CD14-positive monocyte (primary cell): ENCODE data around the gene ITGA2. TPM values are rescaled to one million over a fixed set of nuclear protein-coding genes. Genes with fewer than 3 reads are reported as not detected.

Experiments
- DNase-seq, 3 donors: peaks; one replicate each; pipeline ENCODE4 v3.0.0-alpha.2; 2011 to 2022
- H2AFZ ChIP-seq: 2 replicates; pipeline ENCODE4 v1.6.0; 2012; ENCODE audit warnings: mild to moderate bottlenecking, low read depth, low read length, inconsistent platforms; ENCODE audit not compliant: insufficient read depth, poor library complexity, severe bottlenecking
- H3K27ac ChIP-seq, 2 donors: 1 replicate in 1 of 2; 2 replicates in 1 of 2; pipeline ENCODE4 v1.5.1; 2012 to 2013; ENCODE audit warnings: low read length in 2 of 2, control low read depth in 1 of 2, inconsistent platforms in 1 of 2, low read depth in 1 of 2, mild to moderate bottlenecking in 1 of 2
- H3K27me3 ChIP-seq, 2 donors: one replicate each; pipeline versions ENCODE4 v1.6.0 to v1.6.1; 2011 to 2013; ENCODE audit warnings: low read length in 2 of 2; ENCODE audit not compliant: control insufficient read depth in 2 of 2, insufficient read depth in 2 of 2
- H3K36me3 ChIP-seq, 2 donors: replicated peaks in 1 of 2; 1 replicate in 1 of 2; 2 replicates in 1 of 2; pipeline versions ENCODE4 v1.5.1 to v1.6.1; 2012 to 2013; ENCODE audit warnings: low read length in 2 of 2, control low read depth in 1 of 2, inconsistent platforms in 1 of 2, mild to moderate bottlenecking in 1 of 2; ENCODE audit not compliant: insufficient read depth in 2 of 2, control insufficient read depth in 1 of 2
- H3K4me1 ChIP-seq, 2 donors: 1 replicate in 1 of 2; 2 replicates in 1 of 2; pipeline versions ENCODE4 v1.5.1 to v1.6.1; 2012 to 2013; ENCODE audit warnings: low read length in 2 of 2, control low read depth in 1 of 2, inconsistent platforms in 1 of 2, mild to moderate bottlenecking in 1 of 2, moderate library complexity in 1 of 2; ENCODE audit not compliant: insufficient read depth in 2 of 2, control insufficient read depth in 1 of 2
- H3K4me2 ChIP-seq: replicated peaks from 2 replicates; pipeline ENCODE3; 2012; ENCODE audit warnings: low read length, moderate library complexity, mild to moderate bottlenecking; ENCODE audit not compliant: poor library complexity, severe bottlenecking; ENCODE audit errors: extremely low read depth
- H3K4me3 ChIP-seq, 3 experiments: fragments of 200-600 bp in 1 of 3; sonication (generic) in 1 of 3; replicated peaks in 1 of 3; 1 replicate in 2 of 3; 2 replicates in 1 of 3; pipeline ENCODE4 v1.5.1; 2011 to 2013; ENCODE audit warnings: low read length in 3 of 3, mild to moderate bottlenecking in 3 of 3, control low read depth in 2 of 3, low read depth in 2 of 3, inconsistent platforms in 1 of 3, moderate library complexity in 1 of 3
- H3K79me2 ChIP-seq: 2 replicates; pipeline ENCODE4 v1.6.0; 2012; ENCODE audit warnings: mild to moderate bottlenecking, control low read depth, inconsistent platforms, low read length, moderate library complexity; ENCODE audit not compliant: insufficient read depth
- H3K9ac ChIP-seq: 2 replicates; pipeline ENCODE4 v1.6.0; 2017; ENCODE audit warnings: low read length, mild to moderate bottlenecking; ENCODE audit not compliant: insufficient read depth, poor library complexity, severe bottlenecking
- H3K9me3 ChIP-seq, 2 donors: replicated peaks in 1 of 2; 1 replicate in 1 of 2; 2 replicates in 1 of 2; pipeline versions ENCODE4 v1.5.1 to v1.6.1; 2012 to 2013; ENCODE audit warnings: low read length in 2 of 2, control low read depth in 1 of 2; ENCODE audit not compliant: control insufficient read depth in 1 of 2, insufficient read depth in 1 of 2
- H4K20me1 ChIP-seq: 2 replicates; pipeline ENCODE4 v1.6.0; 2012; ENCODE audit warnings: mild to moderate bottlenecking, low read length, control low read depth, moderate library complexity; ENCODE audit not compliant: insufficient read depth
- H3K27ac Mint-ChIP-seq, 7 donors: one replicate each; pipeline ENCODE4 v1.8.0; 2020; ENCODE audit warnings: mild to moderate bottlenecking in 7 of 7, mixed read lengths in 7 of 7, moderate library complexity in 6 of 7, inconsistent platforms in 2 of 7
- H3K27me3 Mint-ChIP-seq, 3 donors: one replicate each; pipeline ENCODE4 v1.8.0; 2021 to 2022; ENCODE audit warnings: low read depth in 3 of 3, mild to moderate bottlenecking in 3 of 3, mixed read lengths in 3 of 3, moderate library complexity in 3 of 3, inconsistent platforms in 1 of 3
- H3K36me3 Mint-ChIP-seq, 2 donors: one replicate each; pipeline ENCODE4 v1.8.0; 2020; ENCODE audit warnings: mixed read lengths in 2 of 2, inconsistent platforms in 1 of 2, mild to moderate bottlenecking in 1 of 2
- H3K4me1 Mint-ChIP-seq: one replicate; pipeline ENCODE4 v1.8.0; 2020; ENCODE audit warnings: mild to moderate bottlenecking, mixed read lengths
- H3K4me3 Mint-ChIP-seq, 2 donors: one replicate each; pipeline ENCODE4 v1.8.0; 2020; ENCODE audit warnings: mild to moderate bottlenecking in 2 of 2, mixed read lengths in 2 of 2, moderate library complexity in 1 of 2
- H3K9me3 Mint-ChIP-seq, 7 donors: one replicate each; pipeline ENCODE4 v1.8.0; 2020 to 2022; ENCODE audit warnings: mixed read lengths in 7 of 7, mild to moderate bottlenecking in 6 of 7, moderate library complexity in 6 of 7, inconsistent platforms in 2 of 7
- WGBS: methylation state at CpG from one replicate; pipeline ENCODE4 v1.1.5; 2013; ENCODE audit warnings: missing lambda C conversion rate; ENCODE audit not compliant: insufficient coverage; 5-methylcytosine and 5-hydroxymethylcytosine counted together
- intact Hi-C, 2 donors: fragments of 100-400 bp; cut with micrococcal nuclease; formaldehyde crosslinking; loops; one replicate each; pipeline versions ENCODE4 v1.15.0 to v1.15.1; 2023
- polyA plus RNA-seq, 3 donors: library from polyadenylated mRNA; depleted of rRNA in 1 of 3; unstranded in 2 of 3; stranded (reverse) in 1 of 3; fragments of 300-500 nt in 2 of 3; fragments of >200 nt in 1 of 3; fragmentation: Illumina TruSeq in 2 of 3; gene quantifications; 1 replicate in 2 of 3; 2 replicates in 1 of 3; pipeline ENCODE4 v1.2.3, GENCODE V29; 2012 to 2021
- TF ChIP-seq, protein P1 (sequence below): fragments of 200-600 bp; IDR thresholded peaks from one replicate; pipeline ENCODE4 v1.8.0; 2022; ENCODE audit warnings: antibody characterized with exemption, mild to moderate bottlenecking

Gene ITGA2
- polyA plus RNA-seq, 3 donors: not detected

- peaks cover 11 to 12% of the 10 kb centered on the region in 2 donors for H3K27me3 ChIP-seq
- intact Hi-C loops: no loop called here
- H3K79me2 ChIP-seq: no peaks in the 10 kb centered on the region
- TF ChIP-seq, protein P1, sequence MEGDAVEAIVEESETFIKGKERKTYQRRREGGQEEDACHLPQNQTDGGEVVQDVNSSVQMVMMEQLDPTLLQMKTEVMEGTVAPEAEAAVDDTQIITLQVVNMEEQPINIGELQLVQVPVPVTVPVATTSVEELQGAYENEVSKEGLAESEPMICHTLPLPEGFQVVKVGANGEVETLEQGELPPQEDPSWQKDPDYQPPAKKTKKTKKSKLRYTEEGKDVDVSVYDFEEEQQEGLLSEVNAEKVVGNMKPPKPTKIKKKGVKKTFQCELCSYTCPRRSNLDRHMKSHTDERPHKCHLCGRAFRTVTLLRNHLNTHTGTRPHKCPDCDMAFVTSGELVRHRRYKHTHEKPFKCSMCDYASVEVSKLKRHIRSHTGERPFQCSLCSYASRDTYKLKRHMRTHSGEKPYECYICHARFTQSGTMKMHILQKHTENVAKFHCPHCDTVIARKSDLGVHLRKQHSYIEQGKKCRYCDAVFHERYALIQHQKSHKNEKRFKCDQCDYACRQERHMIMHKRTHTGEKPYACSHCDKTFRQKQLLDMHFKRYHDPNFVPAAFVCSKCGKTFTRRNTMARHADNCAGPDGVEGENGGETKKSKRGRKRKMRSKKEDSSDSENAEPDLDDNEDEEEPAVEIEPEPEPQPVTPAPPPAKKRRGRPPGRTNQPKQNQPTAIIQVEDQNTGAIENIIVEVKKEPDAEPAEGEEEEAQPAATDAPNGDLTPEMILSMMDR: no peak
- H3K9me3 ChIP-seq: no peaks in the 10 kb centered on the region
- peaks cover 0 to 2% of the 10 kb centered on the region in 2 donors for H3K36me3 Mint-ChIP-seq
- no peaks in the 10 kb centered on the region for H4K20me1 ChIP-seq
- H3K27ac Mint-ChIP-seq: no peak overlapping the region
- no CpG with 5 or more reads among the region's 1 CpG for WGBS
- DNase-seq: no peak
- peaks cover 8 to 16% (median 9%) of the 10 kb centered on the region in 3 donors for H3K27me3 Mint-ChIP-seq
- no peak overlapping the region for H2AFZ ChIP-seq
- no peak overlapping the region for H3K4me3 Mint-ChIP-seq
- H3K4me2 ChIP-seq: no peak overlapping the region
- H3K27ac ChIP-seq: no peak overlapping the region
- peaks cover 2% of the 10 kb centered on the region for H3K4me1 Mint-ChIP-seq
- peaks cover 0 to 1% (median 0%) of the 10 kb centered on the region in 7 donors for H3K9me3 Mint-ChIP-seq
- H3K4me1 ChIP-seq: peaks cover 2 to 3% of the 10 kb centered on the region in 2 donors
- no peak overlapping the region for H3K9ac ChIP-seq
- H3K4me3 ChIP-seq: no peak overlapping the region
- no peaks in the 10 kb centered on the region for H3K36me3 ChIP-seq
Measured at GRCh38 chr5:52995095-52995494, 5.9 kb downstream of the ITGA2 start.

DNA sequence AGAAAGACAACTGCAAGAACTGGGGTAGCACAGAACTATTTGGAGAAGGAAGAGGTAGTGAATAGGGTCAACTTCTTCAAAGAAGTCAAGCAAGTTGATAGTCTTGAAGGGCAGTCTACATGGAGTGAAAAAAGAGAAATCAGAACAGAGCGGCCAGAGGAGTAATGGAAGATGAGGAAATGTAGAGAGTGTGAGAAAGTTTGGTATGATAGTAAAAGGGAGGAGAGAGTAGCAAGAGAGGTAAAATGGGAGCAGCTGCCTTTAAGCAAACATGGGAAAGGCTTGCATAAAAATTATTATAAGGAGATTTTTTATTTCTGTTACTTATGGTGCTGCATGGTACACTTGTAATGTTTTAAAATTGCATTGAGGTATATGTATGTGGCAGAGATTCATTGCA lies 6.8 kb downstream of the ITGA2 start:
- no peak overlapping the region for H3K4me2 ChIP-seq
- no peak for DNase-seq
- intact Hi-C loops: no loop called here
- WGBS: 100% methylated on average over 1 of the region's 1 CpG
- TF ChIP-seq, protein P1: no peak
- Mint-ChIP-seq H3K9me3 (no peaks in the 10 kb centered on the region), H3K27ac (no peak overlapping the region), H3K4me3 (no peak overlapping the region), H3K27me3 (peaks cover 0 to 10% (median 4%) of the 10 kb centered on the region in 3 donors), H3K4me1 (no peaks in the 10 kb centered on the region), H3K36me3 (no peaks in the 10 kb centered on the region)
- H3K27ac ChIP-seq: no peak overlapping the region
- H3K36me3 ChIP-seq: no peaks in the 10 kb centered on the region
- no peak overlapping the region for H3K4me3 ChIP-seq
- no peaks in the 10 kb centered on the region for H3K4me1 ChIP-seq
- H2AFZ ChIP-seq: no peak overlapping the region
- H3K9me3 ChIP-seq: no peaks in the 10 kb centered on the region
- H4K20me1 ChIP-seq: no peaks in the 10 kb centered on the region
- peaks cover 3% of the 10 kb centered on the region in 2 donors for H3K27me3 ChIP-seq
- no peak overlapping the region for H3K9ac ChIP-seq
- H3K79me2 ChIP-seq: no peaks in the 10 kb centered on the region
